Activated CD4-positive, alpha-beta T cell treated with anti-CD3 and anti-CD28 coated beads for 24 hours (primary cell): ENCODE data around the gene ZNF771.

Source experiments
- DNase-seq, 2 donors: peaks; one replicate each; pipeline ENCODE4 v3.0.0-alpha.2; 2020; ENCODE audit warnings: low read depth in 2 of 2

Gene ZNF771

DNA sequence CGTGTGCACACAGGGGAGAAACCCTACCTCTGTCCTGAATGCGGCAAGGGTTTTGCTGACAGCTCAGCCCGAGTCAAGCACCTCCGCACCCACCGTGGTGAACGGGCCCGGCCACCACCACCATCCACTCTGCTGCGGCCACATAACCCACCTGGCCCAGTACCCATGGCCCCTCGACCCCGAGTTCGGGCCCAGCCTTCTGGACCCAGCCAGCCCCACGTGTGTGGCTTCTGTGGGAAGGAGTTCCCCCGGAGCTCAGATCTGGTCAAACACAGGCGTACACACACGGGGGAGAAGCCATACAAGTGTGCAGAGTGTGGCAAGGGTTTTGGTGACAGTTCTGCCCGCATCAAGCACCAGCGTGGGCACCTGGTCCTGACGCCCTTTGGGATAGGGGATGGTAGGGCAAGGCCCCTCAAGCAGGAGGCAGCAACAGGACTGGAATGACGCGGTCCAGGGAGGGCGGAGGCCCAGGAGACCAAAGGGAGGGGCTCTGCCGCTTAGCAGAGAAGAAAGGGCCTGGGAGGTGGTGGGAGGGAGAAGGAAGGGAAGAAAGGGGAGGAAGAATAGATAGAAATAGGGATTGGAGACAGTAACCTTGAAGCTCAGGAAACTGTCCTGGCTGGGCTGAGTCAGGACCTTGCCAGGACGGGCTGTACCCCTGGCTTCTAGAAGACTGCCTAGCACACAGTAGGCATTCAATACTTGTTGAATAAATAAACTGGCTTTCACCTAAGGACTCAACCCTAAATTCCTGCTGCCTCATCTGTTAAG lies 8.6 kb upstream of the ZNF771 start:
- DNase-seq: no peak

DNA sequence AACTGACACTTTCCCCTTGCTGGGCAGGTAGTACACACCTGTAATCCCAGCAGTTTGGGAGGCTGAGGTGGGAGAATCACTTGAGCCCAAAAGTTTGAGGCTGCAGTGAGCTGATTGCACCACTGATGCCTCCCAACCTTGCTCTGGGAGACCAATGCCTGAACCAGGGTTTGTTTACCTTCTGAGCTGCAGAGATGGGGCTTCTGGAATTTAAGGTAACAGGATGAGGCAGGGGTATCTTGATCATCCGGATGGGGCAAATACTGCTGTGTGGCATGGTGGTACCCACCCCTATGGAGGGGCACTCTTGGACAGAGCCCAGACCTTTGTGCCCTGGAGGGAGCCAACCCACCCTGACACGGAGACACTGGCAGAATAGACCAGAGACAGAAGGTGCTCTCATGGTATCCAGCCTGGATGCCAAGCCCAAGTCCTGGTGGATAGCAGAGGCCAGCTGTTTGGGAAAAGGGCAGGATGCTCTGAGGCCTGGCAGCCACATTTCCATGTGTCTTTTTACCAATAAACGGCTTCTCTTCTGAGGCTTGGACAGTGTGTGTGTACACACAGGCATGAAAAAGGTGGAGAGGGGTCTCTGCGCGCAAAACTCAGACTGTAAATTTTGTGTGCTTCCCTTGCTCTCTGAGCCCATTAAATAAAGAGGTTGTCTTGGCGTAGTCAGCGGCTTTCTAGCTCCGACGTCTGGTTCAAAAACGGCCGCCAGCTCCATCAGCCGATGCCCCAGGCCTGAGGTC lies 7.8 kb upstream of the ZNF771 start:
- DNase-seq: no peak

DNA sequence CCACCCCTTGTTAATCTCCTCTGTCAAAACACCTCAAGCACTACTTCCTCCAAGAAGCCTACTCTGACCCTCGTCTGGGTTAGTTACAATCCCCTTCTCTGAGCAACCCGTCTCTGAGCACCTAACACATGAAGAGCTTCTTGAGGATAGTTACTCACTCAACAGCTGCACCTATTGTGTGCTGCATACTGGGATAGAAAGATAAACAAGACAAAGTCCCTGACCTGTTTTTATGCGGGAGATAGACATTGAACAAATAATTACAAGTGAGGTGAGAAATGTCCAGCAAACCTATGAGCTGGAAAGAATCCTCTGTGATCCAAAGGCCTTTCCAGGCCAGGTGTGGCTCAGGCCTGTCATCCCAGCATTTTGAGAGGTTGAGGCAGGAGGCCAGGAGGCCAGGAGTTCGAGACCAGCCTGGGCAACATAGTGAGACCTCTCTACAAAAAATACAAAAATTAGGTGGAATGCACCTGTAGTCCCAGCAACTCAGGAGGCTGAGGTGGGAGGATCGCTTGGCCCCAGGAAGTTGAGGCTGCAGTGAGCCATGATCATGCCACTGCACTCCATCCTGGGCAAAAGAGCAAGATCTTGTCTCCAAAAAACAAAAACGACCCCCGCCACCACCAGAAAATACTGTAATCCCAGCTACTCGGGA lies 5.5 kb upstream of the ZNF771 start:
- no peak for DNase-seq

DNA sequence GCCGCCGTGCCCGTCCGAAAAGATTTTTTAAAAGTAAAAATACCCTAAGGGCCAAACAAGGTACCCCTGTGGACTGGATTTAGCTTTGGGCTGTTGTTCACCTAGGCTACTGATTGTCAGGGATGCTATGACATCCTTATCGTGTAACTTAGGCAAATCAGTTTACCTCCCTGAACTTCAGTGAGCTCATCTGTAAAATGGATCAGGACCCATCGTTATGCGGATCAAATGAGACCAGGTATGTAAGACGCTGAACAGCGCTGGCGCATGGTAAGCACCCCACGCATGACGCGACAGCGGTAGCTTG lies 658 bp upstream of the ZNF771 start:
- no peak for DNase-seq

DNA sequence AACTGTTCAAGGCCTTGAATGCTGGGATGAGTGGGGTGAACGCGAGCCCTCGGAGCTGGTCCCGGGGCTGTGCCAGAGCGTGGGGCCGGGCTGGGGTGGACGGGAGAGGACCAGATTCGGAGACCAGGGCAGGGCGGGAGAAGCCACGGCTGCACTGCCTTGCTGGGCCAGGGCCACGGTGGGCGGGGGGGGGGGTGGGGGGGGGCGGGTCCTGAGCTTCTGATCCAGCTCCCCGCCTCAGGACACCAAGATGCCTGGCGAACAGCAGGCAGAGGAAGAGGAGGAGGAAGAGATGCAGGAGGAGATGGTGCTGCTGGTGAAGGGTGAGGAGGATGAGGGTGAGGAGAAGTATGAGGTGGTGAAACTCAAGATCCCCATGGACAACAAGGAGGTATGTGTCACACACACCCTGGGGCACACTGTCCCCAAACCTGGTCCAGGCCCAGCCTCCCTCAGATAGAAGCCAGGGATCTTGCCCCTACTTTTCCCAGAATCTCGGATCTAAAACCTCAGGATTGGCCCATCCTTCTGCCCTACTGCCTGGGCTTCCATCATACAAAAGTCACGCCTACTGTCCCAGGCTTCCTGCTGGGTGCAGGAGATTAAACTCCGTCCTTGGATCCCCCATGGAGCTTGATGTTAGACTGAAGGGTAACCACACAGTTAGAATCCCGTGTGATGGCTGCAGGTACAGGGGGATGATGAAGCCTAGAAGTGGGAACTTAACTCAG lies 563 bp downstream of the ZNF771 start:
- DNase-seq: no peak

DNA sequence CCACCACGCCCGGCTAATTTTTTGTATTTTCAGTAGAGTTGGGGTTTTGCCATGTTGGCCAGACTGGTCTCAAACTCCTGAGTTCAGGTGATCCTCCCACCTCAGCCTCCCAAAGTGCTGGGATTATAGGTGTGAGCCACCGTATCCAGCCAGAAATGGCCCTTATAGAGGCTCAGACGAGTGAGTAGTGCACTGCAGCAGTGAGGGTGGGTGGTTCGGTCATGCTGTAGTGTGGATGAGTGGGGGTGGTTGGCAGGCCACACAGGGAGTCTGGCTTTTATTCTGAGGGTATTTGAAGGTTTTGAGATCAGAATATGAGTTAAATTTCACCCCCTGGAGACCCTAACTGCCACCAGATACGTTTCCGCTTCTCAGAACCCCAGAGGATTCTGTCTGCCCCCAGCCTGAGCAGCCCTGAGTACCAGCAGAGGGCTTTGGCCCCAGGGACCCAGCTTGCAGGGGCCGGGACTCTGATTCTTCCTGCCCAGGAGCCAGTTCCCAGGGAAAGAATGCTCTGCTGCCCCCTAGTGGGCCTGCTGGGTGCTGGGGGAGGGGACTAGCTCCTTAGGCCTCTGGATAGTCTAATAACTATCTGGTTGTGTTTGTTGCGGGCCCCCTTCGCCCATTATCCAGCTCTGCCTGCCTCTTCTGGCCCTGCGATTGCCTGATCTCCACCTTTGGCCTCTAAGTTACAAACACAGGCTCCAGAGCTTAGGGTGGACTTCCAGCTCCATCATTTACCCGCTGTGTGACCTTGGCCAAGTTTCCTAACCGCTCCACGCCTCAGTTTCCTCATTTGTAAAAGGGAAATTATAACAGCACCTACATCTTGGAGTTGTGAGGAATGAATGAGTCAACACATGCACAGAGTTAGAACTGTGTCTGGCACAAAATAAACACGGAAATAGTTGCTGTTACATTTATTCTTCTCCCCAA lies 2.0 kb downstream of the ZNF771 start:
- peak; percentile 93 for DNase-seq

DNA sequence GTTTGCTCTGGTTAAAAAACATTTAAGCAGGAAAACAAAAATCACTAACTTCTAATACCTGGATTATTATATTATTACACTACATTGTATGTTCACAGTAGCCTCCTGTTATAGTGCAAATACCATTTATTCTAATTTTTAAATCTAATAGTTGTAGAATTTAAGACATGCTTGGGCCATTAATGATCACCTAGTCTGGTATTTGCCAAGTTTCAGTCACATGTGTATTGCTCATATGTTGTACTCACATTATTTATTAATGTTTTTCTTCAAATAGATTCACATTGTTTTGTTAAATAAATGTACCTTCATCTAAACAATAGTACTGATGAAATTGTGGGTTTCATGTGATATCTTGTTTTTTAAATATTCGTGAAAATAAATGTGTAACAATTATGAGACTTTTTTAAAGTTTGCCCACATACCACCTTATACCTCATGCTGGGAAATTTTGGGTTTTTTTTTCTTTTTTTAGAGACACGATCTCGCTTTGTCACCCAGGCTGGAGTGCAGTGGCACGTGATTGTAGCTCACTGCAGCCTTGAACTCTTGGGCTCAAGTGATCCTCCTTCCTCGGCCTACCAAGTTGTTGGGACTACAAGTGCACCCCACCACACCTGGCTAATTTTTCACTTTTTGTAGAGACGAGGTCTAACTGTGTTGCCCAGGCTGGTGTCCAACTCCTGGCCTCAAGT lies 5.9 kb downstream of the ZNF771 start:
- DNase-seq: no peak

DNA sequence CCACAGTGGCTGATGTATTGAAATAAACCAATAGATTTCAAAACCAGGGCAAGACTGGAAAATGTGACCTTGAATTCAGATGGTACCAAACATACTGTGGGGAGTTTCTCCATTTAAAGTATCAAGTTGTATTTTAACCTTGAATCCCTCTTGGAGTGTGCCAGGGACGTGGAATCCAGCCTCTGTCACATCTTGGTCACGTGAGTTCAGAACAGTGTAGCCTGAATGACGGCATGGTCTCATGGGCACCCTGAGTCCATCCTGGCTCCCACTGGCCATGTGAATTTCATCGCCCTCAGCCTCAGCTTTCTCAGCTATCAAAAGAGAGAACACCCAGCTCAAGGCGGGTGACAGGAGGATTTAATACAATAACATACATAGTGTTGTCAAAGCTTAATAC lies 6.8 kb downstream of the ZNF771 start:
- DNase-seq: no peak

DNA sequence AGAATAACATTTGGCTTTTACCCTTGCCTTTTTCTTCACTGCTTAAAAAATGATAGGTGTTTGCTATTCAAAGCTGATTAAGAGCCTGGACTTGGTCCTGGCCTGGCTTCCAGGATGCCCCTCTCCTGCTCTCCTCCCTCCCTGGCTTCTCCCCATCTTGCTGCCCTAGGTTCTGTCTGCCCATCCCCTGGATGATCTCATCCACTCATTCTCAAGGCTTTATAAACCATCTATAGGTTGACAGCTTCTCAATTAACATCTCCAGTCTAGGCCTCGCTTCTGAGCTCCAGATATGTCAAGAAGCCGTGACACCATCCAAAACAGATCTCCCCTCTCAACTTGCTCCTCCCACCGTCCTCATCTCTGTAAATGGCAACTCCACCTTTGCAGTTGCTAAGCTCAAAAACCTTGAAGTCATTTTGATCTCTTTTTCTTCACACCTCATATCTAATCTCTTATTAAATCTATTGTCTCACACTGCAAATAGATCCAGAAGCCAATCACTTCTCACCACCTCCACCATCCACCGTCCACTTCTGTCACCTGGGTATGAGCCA lies 8.7 kb downstream of the ZNF771 start:
- no peak for DNase-seq

DNA sequence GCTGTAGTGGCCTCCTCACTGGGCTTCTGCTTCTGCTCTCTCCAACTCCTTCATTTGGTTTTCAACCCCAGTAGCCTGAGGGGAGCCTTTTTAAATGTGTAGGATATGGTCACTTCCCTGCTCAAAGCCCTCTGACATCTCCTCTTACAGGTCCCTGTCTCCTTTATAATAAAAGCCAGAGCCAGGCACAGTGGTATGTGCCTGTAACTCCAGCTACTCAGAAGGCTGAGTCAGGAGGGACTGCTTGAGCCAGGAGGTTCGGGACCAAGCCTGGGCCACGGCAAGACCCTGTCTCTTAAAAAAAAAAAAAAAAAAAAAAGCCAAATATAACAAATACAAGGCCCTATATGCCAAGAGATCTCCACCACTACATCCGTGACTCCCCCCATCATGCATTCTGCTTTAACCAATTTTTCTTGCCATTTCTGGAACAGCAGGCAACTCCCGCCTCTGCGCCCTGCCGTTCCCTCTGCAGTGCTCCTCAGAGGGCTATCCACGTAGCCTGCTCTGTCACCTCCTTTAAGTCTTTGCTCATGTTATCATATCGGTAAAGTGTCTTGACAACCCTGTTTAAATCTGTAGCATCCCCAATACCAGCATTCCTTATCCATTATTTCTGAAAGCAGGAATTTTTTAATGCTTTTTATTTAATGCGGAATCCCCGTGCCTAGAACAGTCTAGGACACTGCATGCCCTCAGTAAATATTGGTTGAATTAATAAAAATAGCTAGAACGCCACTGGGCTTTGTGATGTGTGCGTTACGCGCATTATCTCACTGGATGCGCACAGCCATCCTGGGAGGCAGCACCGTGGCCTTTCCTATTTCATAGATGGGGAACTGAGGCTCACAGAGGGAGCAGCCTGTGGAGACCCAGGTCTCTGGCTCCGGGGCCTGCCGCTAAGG lies 9.5 kb downstream of the ZNF771 start:
- DNase-seq: no peak

DNA sequence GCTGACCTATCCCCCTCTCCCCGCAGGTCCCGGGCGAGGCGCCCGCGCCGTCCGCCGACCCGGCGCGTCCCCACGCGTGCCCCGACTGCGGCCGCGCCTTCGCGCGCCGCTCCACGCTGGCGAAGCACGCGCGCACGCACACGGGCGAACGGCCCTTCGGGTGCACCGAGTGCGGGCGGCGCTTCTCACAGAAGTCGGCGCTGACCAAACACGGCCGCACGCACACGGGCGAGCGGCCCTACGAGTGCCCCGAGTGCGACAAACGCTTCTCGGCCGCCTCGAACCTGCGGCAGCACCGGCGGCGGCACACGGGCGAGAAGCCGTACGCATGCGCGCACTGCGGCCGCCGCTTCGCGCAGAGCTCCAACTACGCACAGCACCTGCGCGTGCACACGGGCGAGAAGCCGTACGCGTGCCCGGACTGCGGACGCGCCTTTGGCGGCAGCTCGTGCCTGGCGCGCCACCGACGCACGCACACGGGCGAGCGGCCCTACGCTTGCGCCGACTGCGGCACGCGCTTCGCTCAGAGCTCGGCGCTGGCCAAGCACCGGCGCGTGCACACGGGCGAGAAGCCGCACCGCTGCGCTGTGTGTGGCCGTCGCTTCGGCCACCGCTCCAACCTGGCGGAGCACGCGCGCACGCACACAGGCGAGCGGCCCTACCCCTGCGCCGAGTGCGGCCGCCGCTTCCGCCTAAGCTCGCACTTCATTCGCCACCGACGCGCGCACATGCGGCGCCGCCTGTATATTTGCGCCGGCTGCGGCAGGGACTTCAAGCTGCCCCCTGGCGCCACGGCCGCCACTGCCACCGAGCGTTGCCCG lies 10.3 kb downstream of the ZNF771 start:
- DNase-seq: peak; percentile 63 to 82

DNA sequence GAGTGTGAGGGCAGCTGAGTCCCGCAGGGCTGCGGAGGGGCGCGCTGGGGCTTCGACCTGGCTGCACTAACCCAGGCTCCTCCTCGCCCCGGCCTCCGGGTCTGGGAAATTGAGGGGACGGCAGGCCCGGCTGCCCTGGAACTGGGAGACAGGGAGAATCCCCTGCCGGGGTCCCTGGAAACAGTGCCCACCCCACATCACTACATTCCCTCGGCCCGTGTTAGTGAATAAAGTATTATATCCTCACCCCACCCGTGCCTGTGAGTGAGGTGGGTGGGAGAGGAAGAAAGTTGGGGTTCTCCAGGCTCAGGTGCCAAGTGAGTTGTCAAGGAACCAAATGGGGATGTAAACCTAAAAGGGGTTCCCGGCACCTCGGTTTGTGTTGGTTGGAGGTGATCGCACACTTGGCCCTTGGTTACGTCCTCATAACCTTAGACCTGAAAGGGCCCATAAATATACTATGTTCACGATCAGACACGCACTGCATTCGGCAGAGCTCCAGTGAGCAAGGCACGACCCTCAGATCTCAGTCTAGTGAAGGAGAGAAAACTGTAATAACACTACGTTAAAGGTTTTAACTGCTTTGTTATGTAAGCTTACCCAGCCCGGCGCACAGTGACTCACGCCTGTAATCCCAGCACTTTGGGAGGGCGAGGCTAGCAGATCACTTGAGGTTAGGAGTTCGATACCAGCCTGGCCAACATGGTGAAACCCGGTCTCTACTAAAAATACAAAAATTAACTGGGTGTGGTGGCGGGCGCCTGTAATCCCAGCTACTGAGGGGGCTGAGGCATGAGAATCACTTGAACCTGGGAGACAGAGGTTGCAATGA lies 11.2 kb downstream of the ZNF771 start:
- DNase-seq: no peak

DNA sequence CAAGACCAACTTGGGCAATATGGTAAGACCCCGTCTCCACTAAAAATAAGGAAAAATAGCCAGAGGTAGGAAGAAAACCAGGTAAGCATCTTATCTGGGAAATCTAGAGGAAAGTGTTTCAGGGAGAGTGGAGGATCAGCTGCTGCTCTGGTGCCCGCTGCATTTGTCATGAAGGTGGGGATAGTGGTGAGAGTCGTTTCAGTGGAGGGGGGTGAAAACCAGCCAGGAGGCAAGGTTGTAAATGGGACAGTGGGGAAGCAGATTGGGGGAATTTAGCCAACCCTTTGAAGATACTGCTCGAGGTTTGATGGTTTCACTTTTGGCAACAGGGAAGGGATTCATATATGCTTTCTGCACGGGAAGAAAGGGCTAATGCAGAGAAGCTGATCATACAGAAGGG lies 13.6 kb downstream of the ZNF771 start:
- no peak for DNase-seq

DNA sequence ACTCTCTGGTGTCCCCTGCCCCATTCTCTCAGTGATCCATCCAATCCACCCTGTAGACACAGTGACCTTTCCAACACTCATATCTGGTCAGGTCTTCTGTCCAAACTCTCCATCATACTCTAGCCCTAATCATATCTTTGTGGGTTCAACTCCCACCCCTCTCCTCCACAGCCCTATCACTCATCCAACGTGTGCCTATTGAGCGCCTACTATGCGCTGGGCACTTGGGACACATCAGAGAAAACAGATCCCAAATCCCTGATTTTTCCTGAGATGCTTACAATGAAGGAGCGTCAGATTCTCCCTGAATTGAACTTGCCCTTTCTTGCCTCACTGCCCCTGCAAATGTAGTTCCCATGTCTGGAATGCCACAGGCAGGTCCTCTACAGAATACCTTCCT lies 20.6 kb downstream of the ZNF771 start:
- DNase-seq: no peak

DNA sequence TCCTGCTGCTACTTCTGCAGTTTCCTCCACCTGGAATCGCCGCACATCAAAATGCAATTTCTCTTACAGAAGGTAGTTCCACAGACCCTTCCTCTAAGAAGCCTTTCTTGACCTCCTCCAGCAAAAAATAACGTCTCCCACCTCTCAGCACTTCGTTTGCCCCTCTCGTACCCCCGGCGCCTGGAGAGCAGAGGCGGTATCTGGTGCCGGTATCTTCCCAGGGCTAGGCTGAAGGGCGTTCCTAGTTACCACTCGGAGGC lies 21.9 kb downstream of the ZNF771 start:
- DNase-seq: no peak

DNA sequence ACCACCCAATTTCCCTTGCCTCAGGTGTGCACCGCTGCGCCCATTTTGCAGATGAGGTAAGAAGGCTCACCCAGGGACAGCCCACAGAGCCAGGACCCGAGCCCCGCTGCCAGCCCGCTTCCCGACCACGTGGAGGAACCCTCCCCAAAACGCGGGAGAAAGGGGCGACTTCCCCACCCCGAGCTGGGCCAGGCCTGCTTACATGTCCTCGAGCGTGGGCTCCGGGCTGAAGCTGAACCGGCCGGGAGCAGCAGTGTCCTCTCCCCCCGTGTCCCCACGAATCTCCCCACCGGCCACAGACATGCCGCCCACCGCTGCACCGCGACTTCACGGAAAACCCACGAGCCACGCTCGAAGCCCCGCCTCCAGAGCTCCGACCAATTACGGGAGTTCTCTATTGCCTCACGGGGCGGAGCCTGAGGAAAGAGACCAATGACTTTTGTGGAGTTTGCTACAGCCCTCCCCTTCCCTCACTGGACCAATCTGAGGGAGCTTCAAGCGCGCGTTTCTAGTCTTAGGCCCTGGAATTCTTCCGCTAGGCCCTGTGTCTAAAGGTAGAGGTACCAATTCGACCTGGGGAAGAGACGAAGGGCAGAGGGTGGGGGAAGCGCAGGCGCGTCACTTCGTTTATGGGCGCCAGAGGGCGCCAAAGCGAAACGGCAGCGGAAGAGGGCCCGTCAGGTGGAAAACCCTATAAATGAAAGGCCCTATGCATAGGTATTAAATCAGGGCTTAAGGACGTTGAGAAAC lies 22.4 kb downstream of the ZNF771 start, which contains the start of gene DCTPP1:
TSS of gene DCTPP1 (minus strand) at position 353 of the 750 bp plus-strand sequence. CDS start at position 303, 50 bp downstream.
- peak; percentile 93 to 96 for DNase-seq

DNA sequence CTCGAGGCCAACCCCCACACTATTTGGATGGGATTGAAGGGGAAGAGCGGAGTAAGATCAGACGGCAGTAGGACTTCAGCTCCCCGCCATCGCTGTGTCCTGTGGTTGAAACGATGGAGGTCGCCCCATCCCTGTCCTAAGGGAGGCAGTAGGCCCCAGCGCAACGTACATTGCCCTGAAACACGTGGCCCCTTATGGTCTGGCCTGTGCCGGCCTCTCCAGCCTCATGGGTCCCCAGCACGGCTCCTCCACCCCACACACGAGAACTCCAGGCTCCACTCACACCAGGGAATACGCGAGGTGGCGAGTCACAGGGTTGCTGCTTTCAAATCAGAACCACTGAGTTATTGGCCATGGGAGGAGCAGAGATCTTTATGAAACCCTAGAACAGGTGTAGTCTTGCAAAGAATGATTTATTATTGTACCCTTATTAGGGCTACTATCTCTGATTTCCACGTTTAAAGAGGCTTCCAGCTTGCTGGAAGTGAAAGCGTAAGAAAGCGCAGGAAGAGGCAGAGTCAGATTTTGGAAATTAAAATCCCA lies 23.1 kb downstream of the ZNF771 start:
- DNase-seq: peak in 1 of 2 donors; percentile 16
